ENCODE measurements around the gene BAD. TPM values are rescaled to one million over a fixed set of nuclear protein-coding genes. Genes with fewer than 3 reads are reported as not detected.

BAD gene
- total and polyA plus RNA-seq, 5 donors = 87.5 to 164 (median 121) TPM

DNA sequence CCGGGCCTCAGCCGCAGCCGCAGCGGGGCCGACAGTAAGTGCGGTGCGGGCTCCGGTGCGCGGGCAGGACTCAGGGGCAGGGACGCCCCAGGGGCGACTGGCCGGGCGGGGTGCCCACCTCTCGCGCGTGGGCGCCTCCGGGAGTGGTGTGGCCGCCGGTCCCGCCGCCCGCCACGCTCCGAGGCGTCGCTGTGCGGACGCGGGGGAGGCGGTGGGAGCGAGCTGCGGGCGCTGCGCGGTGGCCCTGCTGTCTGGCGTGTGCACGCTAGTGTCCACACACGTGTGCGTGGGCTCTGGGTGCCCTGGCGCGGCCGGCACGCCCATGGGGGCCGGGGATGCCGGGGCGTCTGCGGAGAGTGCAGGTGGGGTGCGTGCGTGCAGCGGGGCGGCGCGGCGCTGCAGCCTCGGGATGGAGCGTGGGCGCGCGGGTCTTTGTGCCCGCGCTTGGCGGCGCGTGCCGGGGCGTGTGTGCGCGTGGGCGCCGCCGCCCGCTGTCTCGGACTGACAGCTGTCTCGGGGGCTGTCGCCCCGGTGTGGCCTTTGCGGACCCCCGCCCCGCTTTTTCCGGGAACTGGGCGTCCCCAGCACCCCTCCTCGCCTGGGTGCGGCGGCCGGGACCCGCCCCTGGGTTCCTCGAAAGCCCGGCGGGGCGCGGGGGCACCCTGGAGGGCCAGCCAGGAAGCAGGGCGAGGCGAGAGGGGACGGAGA, 7.4 kb upstream of the BAD start:
- intact Hi-C loops (cut with DNase I) = no loop called here
- H3K4me3 ChIP-seq (ENCODE audit: low read length) = peak overlapping the region; percentile 39
- WGBS = under 1% methylated on average over 96 of the region's 96 CpGs
- H3K27ac ChIP-seq (ENCODE audit: low read length) = no peak overlapping the region
- no peak for DNase-seq
- H3K27me3 ChIP-seq (ENCODE audit: control insufficient read depth, insufficient read depth) = no peaks in the 10 kb centered on the region
- ATAC-seq = no peak
- no peaks in the 10 kb centered on the region for H3K9me3 ChIP-seq (ENCODE audit: control insufficient read depth, low read length)
- peaks cover 3% of the 10 kb centered on the region for H3K4me1 ChIP-seq (ENCODE audit: control insufficient read depth, insufficient read depth, low read length)

GRCh38 chr11:64291262-64291751, 6.8 kb upstream of the BAD start, which contains the start of gene KCNK4:
TSS of gene KCNK4 (plus strand) at chr11:64291302. CDS start at chr11:64293019, 1,717 bp downstream.
- whole genome bisulfite sequencing = 3% methylated on average over 45 of the region's 45 CpGs
- ATAC-seq (no peak), DNase-seq (no peak)
- intact Hi-C loops (cut with DNase I) = no loop called here
- Histone ChIP-seq H3K27me3 (ENCODE audit: control insufficient read depth, insufficient read depth) (no peaks in the 10 kb centered on the region), H3K4me3 (ENCODE audit: low read length) (peak within 1 kb of the TSS; percentile 39), H3K9me3 (ENCODE audit: control insufficient read depth, low read length) (no peaks in the 10 kb centered on the region), H3K27ac (ENCODE audit: low read length) (no peak within 1 kb of the TSS), H3K4me1 (ENCODE audit: control insufficient read depth, insufficient read depth, low read length) (peaks cover 5% of the 10 kb centered on the region)

DNA sequence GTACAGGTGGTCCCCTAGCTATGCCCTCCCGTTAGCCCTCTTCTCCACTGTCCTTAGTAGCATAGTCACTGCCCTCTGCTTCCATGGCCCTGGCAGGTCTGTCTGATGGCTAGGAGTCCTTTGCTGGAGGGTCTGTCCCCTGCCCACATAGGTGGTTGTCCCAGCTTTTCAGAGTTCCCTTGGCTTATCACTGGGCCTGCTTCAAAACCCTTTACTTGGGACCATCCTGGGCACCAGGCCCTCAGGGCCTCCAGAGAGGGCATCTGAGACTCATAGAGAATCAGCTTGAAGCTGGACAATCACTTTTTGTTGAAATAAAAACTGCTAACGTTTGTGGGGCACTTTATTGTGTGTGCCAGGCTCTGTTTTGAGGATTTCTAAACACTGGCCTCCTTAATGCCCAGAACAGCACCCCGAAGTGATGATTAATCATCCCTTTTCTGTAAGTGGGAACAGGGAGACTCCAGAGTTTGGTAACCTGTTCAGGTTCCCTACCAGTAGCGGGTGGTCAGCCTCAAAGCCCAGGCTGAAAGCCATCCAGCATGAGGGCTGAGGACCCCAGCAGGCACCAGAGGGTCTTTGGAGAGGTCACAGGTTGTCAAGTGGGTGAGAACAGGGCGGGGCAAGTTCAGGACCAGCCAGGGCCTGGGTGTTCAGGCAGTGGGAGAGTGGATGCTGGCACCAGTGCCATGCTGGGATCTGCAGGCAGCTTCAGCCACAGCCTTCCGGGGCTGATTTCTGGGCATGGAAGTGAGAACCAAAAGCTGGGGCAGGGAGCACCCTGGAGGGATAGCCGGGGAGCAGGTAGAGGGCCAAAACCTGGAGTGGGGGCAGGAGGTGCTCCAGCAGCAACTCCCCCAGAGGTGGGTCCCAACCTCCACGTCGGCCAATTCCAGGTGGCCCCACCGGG, 6.1 kb upstream of the BAD start:
- Histone ChIP-seq H3K4me1 (ENCODE audit: control insufficient read depth, insufficient read depth, low read length) (peaks cover 5% of the 10 kb centered on the region), H3K27ac (ENCODE audit: low read length) (no peak overlapping the region), H3K4me3 (ENCODE audit: low read length) (no peak overlapping the region), H3K9me3 (ENCODE audit: control insufficient read depth, low read length) (no peaks in the 10 kb centered on the region), H3K27me3 (ENCODE audit: control insufficient read depth, insufficient read depth) (no peaks in the 10 kb centered on the region)
- intact Hi-C loops (cut with DNase I) = no loop called here
- WGBS = 47% methylated on average over 10 of the region's 10 CpGs
- ATAC-seq = no peak
- no peak for DNase-seq

DNA sequence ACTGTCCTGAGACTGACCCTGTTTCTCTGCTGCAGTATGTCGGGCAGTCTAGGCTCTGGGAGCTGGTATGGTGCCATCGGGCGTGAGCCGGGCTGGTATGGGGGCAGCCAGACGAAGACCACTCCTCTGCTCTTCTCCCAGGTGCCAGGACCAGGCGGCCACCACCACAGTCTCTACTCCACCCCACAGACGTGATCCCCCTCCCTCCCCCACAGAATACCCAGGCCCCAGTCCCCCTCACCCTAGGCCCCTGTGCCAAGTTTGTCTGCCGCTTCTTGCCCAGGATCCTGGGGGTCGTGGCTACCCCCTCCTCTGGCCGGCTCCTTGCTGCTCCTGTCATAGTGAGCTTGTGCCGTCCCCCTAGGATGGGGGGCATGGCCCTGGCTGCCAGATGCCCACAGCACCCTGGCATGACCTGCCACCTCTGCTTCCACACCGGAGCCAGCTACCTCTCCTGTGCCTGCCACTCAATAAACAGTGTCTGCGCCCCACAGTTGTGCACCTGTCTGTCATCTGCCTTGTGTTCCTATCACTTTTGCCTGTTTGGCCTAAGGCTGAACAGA, 4.6 kb upstream of the BAD start:
- Histone ChIP-seq H3K27me3 (ENCODE audit: control insufficient read depth, insufficient read depth) (no peaks in the 10 kb centered on the region), H3K4me1 (ENCODE audit: control insufficient read depth, insufficient read depth, low read length) (peaks cover 5% of the 10 kb centered on the region), H3K9me3 (ENCODE audit: control insufficient read depth, low read length) (no peaks in the 10 kb centered on the region), H3K27ac (ENCODE audit: low read length) (no peak overlapping the region), H3K4me3 (ENCODE audit: low read length) (no peak overlapping the region)
- 95% methylated on average over 13 of the region's 13 CpGs for WGBS
- ATAC-seq = no peak
- no peak for DNase-seq
- intact Hi-C loops (cut with DNase I) = no loop called here

DNA sequence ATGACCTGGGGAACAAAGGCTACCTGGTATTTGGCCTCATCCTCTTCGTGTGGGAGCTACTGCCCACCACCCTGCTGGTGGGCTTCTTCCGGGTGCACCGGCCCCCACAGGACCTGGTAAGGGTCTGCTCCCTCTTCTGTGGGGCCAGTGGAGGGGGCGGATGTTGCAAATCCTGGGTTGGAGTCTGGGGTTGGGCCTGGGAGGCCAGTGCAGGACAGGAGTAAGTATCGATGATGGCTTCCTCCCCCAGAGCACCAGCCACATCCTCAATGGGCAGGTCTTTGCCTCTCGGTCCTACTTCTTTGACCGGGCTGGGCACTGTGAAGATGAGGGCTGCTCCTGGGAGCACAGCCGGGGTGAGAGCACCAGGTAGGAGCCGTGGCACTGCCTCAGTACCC, 3.9 kb upstream of the BAD start:
- Histone ChIP-seq H3K27me3 (ENCODE audit: control insufficient read depth, insufficient read depth) (no peaks in the 10 kb centered on the region), H3K27ac (ENCODE audit: low read length) (no peak overlapping the region), H3K4me1 (ENCODE audit: control insufficient read depth, insufficient read depth, low read length) (peaks cover 8% of the 10 kb centered on the region), H3K4me3 (ENCODE audit: low read length) (no peak overlapping the region), H3K9me3 (ENCODE audit: control insufficient read depth, low read length) (no peaks in the 10 kb centered on the region)
- 94% methylated on average over 9 of the region's 9 CpGs for WGBS
- intact Hi-C loops (cut with DNase I) = no loop called here
- DNase-seq (no peak), ATAC-seq (no peak)

- no peak for DNase-seq
- peaks cover 8% of the 10 kb centered on the region for H3K4me1 ChIP-seq (ENCODE audit: control insufficient read depth, insufficient read depth, low read length)
These were observed 3.3 kb upstream of the BAD start for GRCh38 chr11:64287676-64288352.

GRCh38 chr11:64286801-64287159, 2.3 kb upstream of the BAD start:
- no peak overlapping the region for H3K4me3 ChIP-seq (ENCODE audit: low read length)
- ATAC-seq (no peak), DNase-seq (no peak)
- no peaks in the 10 kb centered on the region for H3K9me3 ChIP-seq (ENCODE audit: control insufficient read depth, low read length)
- no peak overlapping the region for H3K27ac ChIP-seq (ENCODE audit: low read length)
- H3K27me3 ChIP-seq (ENCODE audit: control insufficient read depth, insufficient read depth) = no peaks in the 10 kb centered on the region
- peaks cover 8% of the 10 kb centered on the region for H3K4me1 ChIP-seq (ENCODE audit: control insufficient read depth, insufficient read depth, low read length)
- WGBS = 90% methylated on average over 9 of the region's 9 CpGs
- intact Hi-C loops (cut with DNase I) = no loop called here

More at GRCh38 chr11:64287676-64288352, 3.3 kb upstream of the BAD start:
- Histone ChIP-seq H3K4me3 (ENCODE audit: low read length) (no peak overlapping the region), H3K9me3 (ENCODE audit: control insufficient read depth, low read length) (no peaks in the 10 kb centered on the region), H3K27me3 (ENCODE audit: control insufficient read depth, insufficient read depth) (no peaks in the 10 kb centered on the region), H3K27ac (ENCODE audit: low read length) (no peak overlapping the region)
- intact Hi-C loops (cut with DNase I) = no loop called here
- no peak for ATAC-seq
- 95% methylated on average over 33 of the region's 33 CpGs for WGBS

- intact Hi-C loops (cut with DNase I) = no loop called here
- WGBS = 26% methylated on average over 40 of the region's 40 CpGs
- H3K9me3 ChIP-seq (ENCODE audit: control insufficient read depth, low read length) = no peaks in the 10 kb centered on the region
- peaks cover 7% of the 10 kb centered on the region for H3K4me1 ChIP-seq (ENCODE audit: control insufficient read depth, insufficient read depth, low read length)
- H3K27me3 ChIP-seq (ENCODE audit: control insufficient read depth, insufficient read depth) = no peaks in the 10 kb centered on the region
- no peak for ATAC-seq
- H3K27ac ChIP-seq (ENCODE audit: low read length) = peak overlapping the region; percentile 37
- DNase-seq = no peak
- peak overlapping the region; percentile 84 for H3K4me3 ChIP-seq (ENCODE audit: low read length)
These were observed 1.7 kb upstream of the BAD start for GRCh38 chr11:64285885-64286800.

GRCh38 chr11:64284962-64285884, 758 bp upstream of the BAD start, which contains the start of gene GPR137:
TSS of gene GPR137 (plus strand) at chr11:64285848. CDS start at chr11:64286525, 677 bp downstream.
- WGBS = under 1% methylated on average over 102 of the region's 102 CpGs
- intact Hi-C loops (cut with DNase I) = no loop called here
- DNase-seq (peak; percentile 87 to 95 (median 95)), ATAC-seq (peak; percentile 73)
- Histone ChIP-seq H3K9me3 (ENCODE audit: control insufficient read depth, low read length) (no peaks in the 10 kb centered on the region), H3K4me1 (ENCODE audit: control insufficient read depth, insufficient read depth, low read length) (peaks cover 7% of the 10 kb centered on the region), H3K27me3 (ENCODE audit: control insufficient read depth, insufficient read depth) (no peaks in the 10 kb centered on the region), H3K27ac (ENCODE audit: low read length) (peak within 1 kb of the TSS; percentile 84), H3K4me3 (ENCODE audit: low read length) (peak within 1 kb of the TSS; percentile 84)

Measured in right cardiac atrium (tissue), 5 donors.